Thyroid gland (tissue), 4 donors: ENCODE measurements around the gene NCR3LG1. TPM values are rescaled to one million over a fixed set of nuclear protein-coding genes. Genes with fewer than 3 reads are reported as not detected.

Experiments
- DNase-seq, 2 donors: peaks; one replicate each; pipeline ENCODE4 v3.0.0-alpha.2; 2019
- H3K27ac ChIP-seq, 3 donors: fragments of 200-600 bp; sonication (generic); 1 replicate in 2 of 3; 2 replicates in 1 of 3; pipeline ENCODE4 v1.5.1; 2016 to 2019; ENCODE audit warnings: mild to moderate bottlenecking in 1 of 3, moderate library complexity in 1 of 3
- H3K27me3 ChIP-seq: fragments of 200-600 bp; sonication (generic); one replicate; pipeline ENCODE4 v1.5.1; 2019
- H3K36me3 ChIP-seq, 2 donors: fragments of 200-600 bp; sonication (generic); one replicate each; pipeline ENCODE4 v1.5.1; 2016 to 2019
- H3K4me1 ChIP-seq, 2 donors: fragments of 200-600 bp; sonication (generic); one replicate each; pipeline ENCODE4 v1.5.1; 2017 to 2019
- H3K4me3 ChIP-seq, 3 donors: fragments of 200-600 bp; sonication (generic); replicated peaks in 1 of 3; 1 replicate in 2 of 3; 2 replicates in 1 of 3; pipeline ENCODE4 v1.5.1; 2016; ENCODE audit warnings: mild to moderate bottlenecking in 1 of 3
- H3K9me3 ChIP-seq: fragments of 200-600 bp; sonication (generic); one replicate; pipeline ENCODE4 v1.5.1; 2017
- POLR2A ChIP-seq, 2 donors: fragments of 450-650 bp; IDR thresholded peaks; one replicate each; pipeline ENCODE4 v1.6.1; 2017; ENCODE audit warnings: antibody characterized with exemption in 2 of 2, mild to moderate bottlenecking in 2 of 2, moderate library complexity in 1 of 2
- whole genome bisulfite sequencing, 2 donors: methylation state at CpG; one replicate each; pipeline ENCODE4 v1.1.5; 2017; 5-methylcytosine and 5-hydroxymethylcytosine counted together
- intact Hi-C: fragments of 100-400 bp; cut with DNase I; formaldehyde crosslinking; loops from one replicate; pipeline ENCODE4 v1.15.1; 2023
- total RNA-seq, 4 donors: library from RNA; depleted of rRNA; stranded (reverse); fragments of >200 nt; gene quantifications; one replicate each; pipeline ENCODE4 v1.2.3, GENCODE V29; 2016
- TF ChIP-seq, protein P1 (sequence below), 6 experiments: fragments of 200-600 bp in 3 of 6; fragments of 450-650 bp in 3 of 6; sonication (generic) in 3 of 6; IDR thresholded peaks; one replicate each; pipeline ENCODE4 v1.5.1; 2016 to 2019; ENCODE audit warnings: antibody characterized with exemption in 6 of 6, mild to moderate bottlenecking in 2 of 6, inconsistent platforms in 1 of 6, moderate library complexity in 1 of 6

NCR3LG1 gene
- total RNA-seq, 4 donors from 2014 or later, result 2.8 to 7.8 (median 7.2) TPM

GRCh38 chr11:17379383-17380180 lies 28.0 kb downstream of the NCR3LG1 start:
- H3K27ac ChIP-seq, result no peak overlapping the region
- no peak overlapping the region for H3K4me3 ChIP-seq
- H3K4me1 ChIP-seq, result no peaks in the 10 kb centered on the region
- H3K9me3 ChIP-seq, result no peaks in the 10 kb centered on the region
- 91 to 92% methylated on average over 7 of the region's 7 CpGs for WGBS, 2 donors
- intact Hi-C loops, result no loop called here
- TF ChIP-seq, protein P1, sequence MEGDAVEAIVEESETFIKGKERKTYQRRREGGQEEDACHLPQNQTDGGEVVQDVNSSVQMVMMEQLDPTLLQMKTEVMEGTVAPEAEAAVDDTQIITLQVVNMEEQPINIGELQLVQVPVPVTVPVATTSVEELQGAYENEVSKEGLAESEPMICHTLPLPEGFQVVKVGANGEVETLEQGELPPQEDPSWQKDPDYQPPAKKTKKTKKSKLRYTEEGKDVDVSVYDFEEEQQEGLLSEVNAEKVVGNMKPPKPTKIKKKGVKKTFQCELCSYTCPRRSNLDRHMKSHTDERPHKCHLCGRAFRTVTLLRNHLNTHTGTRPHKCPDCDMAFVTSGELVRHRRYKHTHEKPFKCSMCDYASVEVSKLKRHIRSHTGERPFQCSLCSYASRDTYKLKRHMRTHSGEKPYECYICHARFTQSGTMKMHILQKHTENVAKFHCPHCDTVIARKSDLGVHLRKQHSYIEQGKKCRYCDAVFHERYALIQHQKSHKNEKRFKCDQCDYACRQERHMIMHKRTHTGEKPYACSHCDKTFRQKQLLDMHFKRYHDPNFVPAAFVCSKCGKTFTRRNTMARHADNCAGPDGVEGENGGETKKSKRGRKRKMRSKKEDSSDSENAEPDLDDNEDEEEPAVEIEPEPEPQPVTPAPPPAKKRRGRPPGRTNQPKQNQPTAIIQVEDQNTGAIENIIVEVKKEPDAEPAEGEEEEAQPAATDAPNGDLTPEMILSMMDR (IDR thresholded peaks at IDR 0.05), result no peak
- no peaks in the 10 kb centered on the region for H3K27me3 ChIP-seq
- no peak for DNase-seq
- H3K36me3 ChIP-seq, result no peaks in the 10 kb centered on the region

GRCh38 chr11:17381156-17381555 lies 29.6 kb downstream of the NCR3LG1 start:
- no peaks in the 10 kb centered on the region for H3K27me3 ChIP-seq
- intact Hi-C loops, result no loop called here

GRCh38 chr11:17382046-17382728 lies 30.6 kb downstream of the NCR3LG1 start:
- no peaks in the 10 kb centered on the region for H3K9me3 ChIP-seq
- H3K27me3 ChIP-seq, result no peaks in the 10 kb centered on the region
- intact Hi-C loops, result no loop called here
- 77 to 86% methylated on average over 7 to 8 of the region's 8 CpGs for WGBS, 2 donors
- H3K36me3 ChIP-seq, result no peaks in the 10 kb centered on the region
- H3K27ac ChIP-seq, result no peak overlapping the region
- H3K4me1 ChIP-seq, result peaks cover 11 to 18% of the 10 kb centered on the region in 2 donors
- H3K4me3 ChIP-seq, result no peak overlapping the region
- DNase-seq, result no peak
- TF ChIP-seq, protein P1 (IDR thresholded peaks at IDR 0.05), result no peak
- no peak for TF ChIP-seq POLR2A (IDR thresholded peaks at IDR 0.05)

More at GRCh38 chr11:17381156-17381555, 29.6 kb downstream of the NCR3LG1 start:
- Histone ChIP-seq H3K4me1 (peaks cover 7 to 9% of the 10 kb centered on the region in 2 donors), H3K36me3 (no peaks in the 10 kb centered on the region), H3K27ac (no peak overlapping the region), H3K9me3 (no peaks in the 10 kb centered on the region), H3K4me3 (no peak overlapping the region)
- no peak for DNase-seq
- no peak for TF ChIP-seq POLR2A (IDR thresholded peaks at IDR 0.05)
- TF ChIP-seq, protein P1 (IDR thresholded peaks at IDR 0.05), result no peak
- WGBS, 2 donors, result 83 to 85% methylated on average over 4 of the region's 4 CpGs

DNA sequence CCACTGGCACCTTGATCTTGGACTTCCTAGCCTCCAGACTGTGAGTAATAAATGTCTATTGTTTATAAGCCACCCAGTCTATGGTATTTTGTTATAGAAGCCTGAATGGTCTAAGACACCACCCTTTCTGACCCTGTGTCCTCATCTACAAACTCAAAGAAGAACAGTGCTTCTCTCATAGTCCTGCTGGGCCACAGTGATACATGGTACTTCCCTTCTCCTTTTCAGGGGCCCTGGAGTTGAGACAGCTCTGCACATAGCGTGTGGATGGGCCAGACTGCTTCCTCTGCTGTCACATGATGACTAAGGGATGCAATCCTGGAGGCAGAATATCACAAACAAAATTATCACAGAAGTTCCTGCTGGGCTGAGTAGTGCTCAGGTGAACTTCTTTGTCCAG lies 31.9 kb downstream of the NCR3LG1 start:
- peaks cover 11 to 22% of the 10 kb centered on the region in 2 donors for H3K4me1 ChIP-seq
- no peaks in the 10 kb centered on the region for H3K27me3 ChIP-seq
- intact Hi-C loops, result no loop called here
- no peaks in the 10 kb centered on the region for H3K36me3 ChIP-seq
- no peak for TF ChIP-seq POLR2A (IDR thresholded peaks at IDR 0.05)
- TF ChIP-seq, protein P1 (IDR thresholded peaks at IDR 0.05), result no peak
- DNase-seq, result no peak
- no peaks in the 10 kb centered on the region for H3K9me3 ChIP-seq
- WGBS, 2 donors, result 100% methylated on average over 1 of the region's 1 CpG; no CpG with 5 or more reads in 1 of the 2 donors
- H3K4me3 ChIP-seq, result no peak overlapping the region
- no peak overlapping the region for H3K27ac ChIP-seq
